ENCODE results near the gene DTX2. TPM values are rescaled to one million over a fixed set of nuclear protein-coding genes. Genes with fewer than 3 reads are reported as not detected.
"Not testable (repeated sequence)": the region's sequence is repeated elsewhere in the genome, so short reads cannot be mapped to it uniquely, and the experiment has no call there.

DTX2 gene
- total and polyA plus RNA-seq, 2 experiments from 2014 or later = 36.1 to 77.9 TPM

GRCh38 chr7:76549025-76549854, 87.7 kb downstream of the DTX2 start:
- not testable (repeated sequence) for H3K9me2 ChIP-seq (ENCODE audit: insufficient read depth); H4K20me1 ChIP-seq (replicated peaks; ENCODE audit: insufficient read depth); H3K4me1 ChIP-seq (ENCODE audit: insufficient read depth); H3K27me3 ChIP-seq (ENCODE audit: insufficient read depth); H3K4me1 Mint-ChIP-seq; H3K27ac ChIP-seq (ENCODE audit: low read depth); H3K27me3 Mint-ChIP-seq (ENCODE audit: insufficient read depth, low read depth, poor library complexity); H3K36me3 ChIP-seq (ENCODE audit: insufficient read depth); H3K9me3 Mint-ChIP-seq; H3F3A ChIP-seq (replicated peaks; ENCODE audit: low read depth)
- peak; percentile 98 for ATAC-seq
- Mint-ChIP-seq H3K4me3 (peak overlapping the region; percentile 92), H3K27ac (peak overlapping the region; percentile 66; the same call in 1 of the 2 replicates), H3K36me3 (ENCODE audit: low read depth) (peaks cover 13% of the 10 kb centered on the region)
- TF ChIP-seq POLR2AphosphoS5 (IDR thresholded peaks at IDR 0.05; ENCODE audit: low read depth) (peak; percentile 93), JUNB (IDR thresholded peaks at IDR 0.05; ENCODE audit: unreplicated experiment) (peak; percentile 88)
- TF ChIP-seq, protein P1, sequence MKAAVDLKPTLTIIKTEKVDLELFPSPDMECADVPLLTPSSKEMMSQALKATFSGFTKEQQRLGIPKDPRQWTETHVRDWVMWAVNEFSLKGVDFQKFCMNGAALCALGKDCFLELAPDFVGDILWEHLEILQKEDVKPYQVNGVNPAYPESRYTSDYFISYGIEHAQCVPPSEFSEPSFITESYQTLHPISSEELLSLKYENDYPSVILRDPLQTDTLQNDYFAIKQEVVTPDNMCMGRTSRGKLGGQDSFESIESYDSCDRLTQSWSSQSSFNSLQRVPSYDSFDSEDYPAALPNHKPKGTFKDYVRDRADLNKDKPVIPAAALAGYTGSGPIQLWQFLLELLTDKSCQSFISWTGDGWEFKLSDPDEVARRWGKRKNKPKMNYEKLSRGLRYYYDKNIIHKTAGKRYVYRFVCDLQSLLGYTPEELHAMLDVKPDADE (IDR thresholded peaks at IDR 0.05) = peak; percentile 72
- peak overlapping the region; percentile 91 for H3K4me2 ChIP-seq
- H3K79me2 ChIP-seq (replicated peaks; ENCODE audit: insufficient read depth) = peaks cover 22% of the 10 kb centered on the region
- DNase-seq (ENCODE audit: low spot score) = peak; percentile 96
- peak overlapping the region; percentile 76; the same call in 1 of the 2 replicates for H2AFZ ChIP-seq
- H3K4me3 ChIP-seq = peak overlapping the region; percentile 90

DNA sequence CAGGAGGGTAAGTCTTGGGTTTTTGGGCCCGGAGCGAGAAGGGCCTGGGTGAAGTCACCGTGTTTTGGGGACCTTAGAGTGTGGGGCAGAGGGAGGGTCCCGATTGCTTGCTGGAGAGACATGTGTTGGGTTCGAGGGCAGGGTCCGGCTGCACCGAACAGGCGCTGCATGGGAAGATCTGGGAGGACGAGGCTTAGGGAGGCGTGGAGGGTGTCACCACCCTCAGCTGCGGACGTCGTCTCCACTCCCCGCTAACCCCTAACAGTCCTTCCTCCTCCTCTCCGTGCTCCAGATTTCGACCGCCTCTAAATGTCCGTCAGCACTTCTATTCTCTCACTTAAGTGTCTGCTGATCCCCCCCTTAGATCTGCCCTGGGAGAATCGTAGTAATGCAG, 88.3 kb downstream of the DTX2 start:
- not testable (repeated sequence) for H4K20me1 ChIP-seq (replicated peaks; ENCODE audit: insufficient read depth); H3K4me1 Mint-ChIP-seq; H3K27me3 Mint-ChIP-seq (ENCODE audit: insufficient read depth, low read depth, poor library complexity); H3K27ac ChIP-seq (ENCODE audit: low read depth); H3K9me3 Mint-ChIP-seq; H3F3A ChIP-seq (replicated peaks; ENCODE audit: low read depth); H3K27me3 ChIP-seq (ENCODE audit: insufficient read depth); H3K9me2 ChIP-seq (ENCODE audit: insufficient read depth); ATAC-seq; H3K36me3 ChIP-seq (ENCODE audit: insufficient read depth); H3K4me1 ChIP-seq (ENCODE audit: insufficient read depth); H2AFZ ChIP-seq
- Mint-ChIP-seq H3K4me3 (peak overlapping the region; percentile 92), H3K36me3 (ENCODE audit: low read depth) (peaks cover 14% of the 10 kb centered on the region), H3K27ac (0 out of 2 replicates have a peak overlapping the region, but pooled peaks have one; percentile 31)
- H3K4me3 ChIP-seq = peak overlapping the region; percentile 90
- H3K4me2 ChIP-seq = peak overlapping the region; percentile 91
- DNase-seq (ENCODE audit: low spot score) = peak; percentile 1
- H3K79me2 ChIP-seq (replicated peaks; ENCODE audit: insufficient read depth) = peaks cover 22% of the 10 kb centered on the region

- H3F3A ChIP-seq (replicated peaks; ENCODE audit: low read depth); DNase-seq (ENCODE audit: low spot score); H3K4me2 ChIP-seq; H3K4me1 ChIP-seq (ENCODE audit: insufficient read depth); H3K27ac ChIP-seq (ENCODE audit: low read depth); H3K36me3 ChIP-seq (ENCODE audit: insufficient read depth); H4K20me1 ChIP-seq (replicated peaks; ENCODE audit: insufficient read depth); H3K27me3 ChIP-seq (ENCODE audit: insufficient read depth); H3K4me1 Mint-ChIP-seq; H3K4me3 ChIP-seq; H3K27ac Mint-ChIP-seq; H2AFZ ChIP-seq; H3K27me3 Mint-ChIP-seq (ENCODE audit: insufficient read depth, low read depth, poor library complexity); H3K4me3 Mint-ChIP-seq; H3K9me3 Mint-ChIP-seq; ATAC-seq; H3K9me2 ChIP-seq (ENCODE audit: insufficient read depth): not testable (repeated sequence)
- peaks cover 33% of the 10 kb centered on the region for H3K79me2 ChIP-seq (replicated peaks; ENCODE audit: insufficient read depth)
- peaks cover 18% of the 10 kb centered on the region for H3K36me3 Mint-ChIP-seq (ENCODE audit: low read depth)
Observed at GRCh38 chr7:76551992-76552391, 90.5 kb downstream of the DTX2 start.

Small RNA genes lying within 50 kb of the gene (small RNA-seq; reads per million reads assigned to genes)
- not detected for gene RF00019 (ENCODE audit: low replicate concordance)

Other genes starting within 250 kb of the DTX2 start
- 47.5 and 48.1 TPM in 2 replicates for gene HSPB1, start 159.0 kb upstream of the DTX2 start, total RNA-seq (2014; rRNA removed; shearing (Covaris generic))
- gene HSPB1, start 159.0 kb upstream of the DTX2 start, polyA plus RNA-seq (2016; fragmentation: Nextera tagmentation; extraction: Ambion mirVana) = 437 and 458 TPM in 2 replicates
- 179 and 180 TPM in 2 replicates for gene YWHAG, start 102.7 kb upstream of the DTX2 start, total RNA-seq (2014; rRNA removed; shearing (Covaris generic))
- gene YWHAG, start 102.7 kb upstream of the DTX2 start, polyA plus RNA-seq (2016; fragmentation: Nextera tagmentation; extraction: Ambion mirVana) = 82.2 and 97.0 TPM in 2 replicates
- gene SSC4D, start 52.0 kb upstream of the DTX2 start, total RNA-seq (2014; rRNA removed; shearing (Covaris generic)) = 11.4 and 12.7 TPM in 2 replicates
- gene SSC4D, start 52.0 kb upstream of the DTX2 start, polyA plus RNA-seq (2016; fragmentation: Nextera tagmentation; extraction: Ambion mirVana) = 4.9 and 9.7 TPM in 2 replicates
- 4.3 and 5.1 TPM in 2 replicates for gene ZP3, start 36.8 kb upstream of the DTX2 start, total RNA-seq (2014; rRNA removed; shearing (Covaris generic))
- gene ZP3, start 36.8 kb upstream of the DTX2 start, polyA plus RNA-seq (2016; fragmentation: Nextera tagmentation; extraction: Ambion mirVana) = 9.6 and 15.2 TPM in 2 replicates
- gene UPK3B, start 48.8 kb downstream of the DTX2 start, total RNA-seq (2014; rRNA removed; shearing (Covaris generic)) = 3.0 and 5.2 TPM in 2 replicates
- 3.3 and 3.8 TPM in 2 replicates for gene UPK3B, start 48.8 kb downstream of the DTX2 start, polyA plus RNA-seq (2016; fragmentation: Nextera tagmentation; extraction: Ambion mirVana)
- not detected in 2 replicates for gene SPDYE16, start 81.6 kb downstream of the DTX2 start, total RNA-seq (2014; rRNA removed; shearing (Covaris generic))
- 0.55 and 1.1 TPM in 2 replicates for gene SPDYE16, start 81.6 kb downstream of the DTX2 start, polyA plus RNA-seq (2016; fragmentation: Nextera tagmentation; extraction: Ambion mirVana)
- 3.3 and 9.1 TPM in 2 replicates for gene POMZP3, start 165.6 kb downstream of the DTX2 start, total RNA-seq (2014; rRNA removed; shearing (Covaris generic))
- 6.8 and 8.7 TPM in 2 replicates for gene POMZP3, start 165.6 kb downstream of the DTX2 start, polyA plus RNA-seq (2016; fragmentation: Nextera tagmentation; extraction: Ambion mirVana)